CD8-positive, alpha-beta memory T cell (primary cell): ENCODE results near the gene TEX261. TPM values are rescaled to one million over a fixed set of nuclear protein-coding genes. Genes with fewer than 3 reads are reported as not detected.
"Not testable (repeated sequence)": the region's sequence is repeated elsewhere in the genome, so short reads cannot be mapped to it uniquely, and the experiment has no call there.

Source experiments
- CTCF ChIA-PET: fragments of 350-600 bp; sonication (Branson Sonifier 250); formaldehyde crosslinking; loops from one replicate; lab custom pipeline; 2021; ENCODE audit warnings: antibody characterized with exemption; lab: Charles Lee
- POLR2A ChIA-PET: fragments of 350-600 bp; sonication (Branson Sonifier 250); formaldehyde crosslinking; loops from one replicate; lab custom pipeline; 2021; ENCODE audit warnings: antibody characterized with exemption; lab: Charles Lee
- DNase-seq, 5 donors: peaks; one replicate each; pipeline versions ENCODE4 v3.0.0 to v3.0.0-alpha.2; 2020 to 2022; ENCODE audit warnings: mixed read lengths in 1 of 5
- H3K27ac ChIP-seq: one replicate; pipeline ENCODE4 v1.7.0; 2013; ENCODE audit warnings: low read depth, mild to moderate bottlenecking, low read length, moderate library complexity
- H3K27me3 ChIP-seq: 2 replicates; pipeline ENCODE4 v1.7.0; 2013; ENCODE audit warnings: low read length, mild to moderate bottlenecking; ENCODE audit not compliant: insufficient read depth, poor library complexity, severe bottlenecking
- H3K36me3 ChIP-seq: 2 replicates; pipeline ENCODE4 v1.7.0; 2013; ENCODE audit warnings: mild to moderate bottlenecking, low read length, moderate library complexity; ENCODE audit not compliant: insufficient read depth
- H3K4me1 ChIP-seq: 2 replicates; pipeline ENCODE4 v1.7.0; 2013; ENCODE audit warnings: mild to moderate bottlenecking, low read length, moderate library complexity; ENCODE audit not compliant: insufficient read depth
- H3K4me3 ChIP-seq: 2 replicates; pipeline ENCODE4 v1.7.0; 2013; ENCODE audit warnings: mild to moderate bottlenecking, low read length
- H3K9me3 ChIP-seq: 2 replicates; pipeline ENCODE4 v1.7.0; 2013; ENCODE audit warnings: mild to moderate bottlenecking, low read length
- H3K27ac Mint-ChIP-seq, 8 donors: one replicate each; pipeline ENCODE4 v1.8.0; 2020 to 2021; ENCODE audit warnings: mixed read lengths in 8 of 8, mild to moderate bottlenecking in 6 of 8, inconsistent platforms in 3 of 8, moderate library complexity in 3 of 8
- H3K27me3 Mint-ChIP-seq, 2 donors: one replicate each; pipeline ENCODE4 v1.8.0; 2020 to 2021; ENCODE audit warnings: mixed read lengths in 2 of 2, mild to moderate bottlenecking in 1 of 2, moderate library complexity in 1 of 2
- H3K36me3 Mint-ChIP-seq, 3 donors: one replicate each; pipeline ENCODE4 v1.8.0; 2020 to 2021; ENCODE audit warnings: mixed read lengths in 3 of 3, inconsistent platforms in 1 of 3, mild to moderate bottlenecking in 1 of 3
- H3K4me1 Mint-ChIP-seq, 3 donors: one replicate each; pipeline ENCODE4 v1.8.0; 2020 to 2021; ENCODE audit warnings: mixed read lengths in 3 of 3, inconsistent platforms in 1 of 3, mild to moderate bottlenecking in 1 of 3
- H3K4me3 Mint-ChIP-seq, 7 donors: one replicate each; pipeline ENCODE4 v1.8.0; 2020 to 2021; ENCODE audit warnings: mixed read lengths in 7 of 7, mild to moderate bottlenecking in 6 of 7, moderate library complexity in 4 of 7, inconsistent platforms in 2 of 7
- H3K9me3 Mint-ChIP-seq, 5 donors: one replicate each; pipeline ENCODE4 v1.8.0; 2020 to 2022; ENCODE audit warnings: mixed read lengths in 5 of 5, mild to moderate bottlenecking in 3 of 5, moderate library complexity in 2 of 5, inconsistent platforms in 1 of 5
- polyA plus RNA-seq: library from polyadenylated mRNA; unstranded; fragments of 300-500 nt; fragmentation: Illumina TruSeq; gene quantifications from one replicate; pipeline ENCODE4 v1.2.3, GENCODE V29; 2021
- total RNA-seq, 2 experiments: library from RNA; stranded (reverse); gene quantifications; one replicate each; pipeline ENCODE4 v1.2.3, GENCODE V29; 2021

Gene TEX261
- total and polyA plus RNA-seq, 3 experiments from 2014 or later: 35.7 to 96.1 (median 95.4) TPM

DNA sequence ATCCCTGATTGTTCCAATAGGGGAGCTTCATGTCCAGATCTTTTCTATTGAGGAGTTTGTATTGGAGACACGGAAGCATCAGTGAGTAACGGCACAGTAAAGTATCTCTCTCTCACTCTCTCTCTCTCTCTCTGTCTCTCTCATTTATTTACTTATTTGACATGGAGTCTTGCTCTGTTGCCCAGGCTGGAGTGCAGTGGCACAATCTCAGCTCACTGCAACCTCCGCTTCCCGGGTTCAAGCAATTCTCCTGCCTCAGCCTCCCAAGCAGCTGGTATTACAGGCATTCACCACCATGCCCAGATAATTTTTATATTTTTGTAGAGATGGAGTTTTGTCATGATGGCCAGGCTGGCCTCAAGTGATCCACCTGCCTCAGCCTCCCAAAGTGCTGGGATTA lies 4.2 kb upstream of the TEX261 start:
- H3K27ac ChIP-seq, H3K9me3 Mint-ChIP-seq, DNase-seq, H3K36me3 ChIP-seq, H3K4me3 ChIP-seq, H3K27me3 Mint-ChIP-seq, H3K9me3 ChIP-seq, H3K27me3 ChIP-seq, POLR2A ChIA-PET, H3K36me3 Mint-ChIP-seq: not testable (repeated sequence)
- H3K27ac Mint-ChIP-seq: peak overlapping the region in 1 of 8 donors; percentile 12
- CTCF ChIA-PET: interaction anchor here (1.3 to 5.3 kb wide), 2 partner anchors 14 to 34 kb away, joined by 3 to 46 read pairs; no protein-coding TSS in a partner anchor
- peaks cover 15% of the 10 kb centered on the region for H3K4me1 ChIP-seq
- H3K4me3 Mint-ChIP-seq: peak overlapping the region in 1 of 7 donors; percentile 58
- peaks cover 18 to 21% (median 21%) of the 10 kb centered on the region in 3 donors for H3K4me1 Mint-ChIP-seq

DNA sequence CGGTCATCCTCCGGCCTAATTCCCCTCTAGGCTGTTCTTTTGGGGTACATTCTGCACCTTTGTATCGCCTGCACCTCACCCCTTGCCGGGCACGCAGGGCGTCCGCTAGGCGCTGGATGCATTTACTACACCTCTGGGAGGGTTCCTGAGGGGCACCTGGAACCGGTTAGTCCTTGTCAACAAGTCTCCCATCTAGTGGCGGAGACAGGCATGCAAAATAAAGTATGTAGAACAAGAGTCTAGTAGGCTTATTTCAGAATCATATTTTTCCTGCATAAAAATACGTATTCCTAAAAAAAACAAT lies 705 bp upstream of the TEX261 start:
- ChIA-PET CTCF (no interaction called here), POLR2A (no interaction called here)
- Mint-ChIP-seq H3K36me3 (peaks cover 0 to 31% (median 0%) of the 10 kb centered on the region in 3 donors), H3K27me3 (no peaks in the 10 kb centered on the region), H3K9me3 (no peaks in the 10 kb centered on the region), H3K4me1 (peaks cover 27 to 39% (median 31%) of the 10 kb centered on the region in 3 donors), H3K27ac (peak overlapping the region; percentile 70 to 95 (median 86)), H3K4me3 (peak overlapping the region; percentile 93 to 99 (median 95))
- Histone ChIP-seq H3K27ac (peak overlapping the region; percentile 68), H3K4me3 (peak overlapping the region; percentile 98), H3K27me3 (no peaks in the 10 kb centered on the region), H3K36me3 (peaks cover 11% of the 10 kb centered on the region), H3K9me3 (no peaks in the 10 kb centered on the region), H3K4me1 (peaks cover 21% of the 10 kb centered on the region)
- DNase-seq: peak; percentile 39 to 74 (median 50)

DNA sequence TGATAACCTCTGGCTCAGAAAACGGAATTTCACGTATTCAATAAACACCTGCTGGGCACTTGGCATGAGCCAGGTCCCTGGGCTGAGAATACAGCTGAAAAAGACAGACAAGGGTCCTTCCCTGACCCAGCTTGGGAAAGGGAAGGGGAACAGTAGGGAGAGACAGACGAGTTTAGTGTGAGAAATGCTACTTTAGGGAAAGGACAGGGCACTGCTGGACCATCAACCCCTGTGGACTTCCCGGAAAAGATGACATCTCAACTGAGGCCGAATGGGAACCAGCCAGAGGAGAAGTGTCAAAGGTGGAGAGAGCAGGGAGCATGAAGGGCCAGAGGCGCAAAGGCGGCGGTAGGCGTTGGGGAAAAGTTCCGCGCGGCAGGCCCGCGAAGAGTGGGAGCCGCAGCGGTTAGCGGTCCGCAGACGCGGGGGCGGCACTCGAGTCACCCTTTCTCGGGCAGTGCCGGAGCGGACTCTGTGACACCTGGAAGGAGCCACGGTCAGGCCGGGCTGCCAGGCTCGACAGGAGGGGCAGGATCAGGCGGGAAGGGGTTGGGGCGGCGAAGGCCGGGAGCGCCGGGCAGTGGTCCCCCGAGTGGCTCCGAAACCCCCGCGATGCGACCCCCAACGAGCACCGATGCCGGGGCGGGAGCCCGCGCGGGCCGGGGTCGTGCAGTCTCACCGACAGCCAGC lies 519 bp downstream of the TEX261 start:
- H3K27ac Mint-ChIP-seq: peak overlapping the region; percentile 85 to 98 (median 95)
- Histone ChIP-seq H3K4me3 (peak overlapping the region; percentile 52), H3K4me1 (peaks cover 21% of the 10 kb centered on the region), H3K27me3 (no peaks in the 10 kb centered on the region), H3K9me3 (no peaks in the 10 kb centered on the region), H3K27ac (peak overlapping the region; percentile 71), H3K36me3 (peaks cover 20% of the 10 kb centered on the region)
- H3K36me3 Mint-ChIP-seq: peaks cover 0 to 44% (median 0%) of the 10 kb centered on the region in 3 donors
- CTCF ChIA-PET: interaction anchor here (1.6 kb wide), 1 partner anchor 11 kb away, joined by 3 read pairs; no protein-coding TSS in a partner anchor
- H3K4me3 Mint-ChIP-seq: peak overlapping the region; percentile 87 to 98 (median 96)
- H3K27me3 Mint-ChIP-seq: no peaks in the 10 kb centered on the region
- POLR2A ChIA-PET: no interaction called here
- no peaks in the 10 kb centered on the region for H3K9me3 Mint-ChIP-seq
- peaks cover 27 to 38% (median 31%) of the 10 kb centered on the region in 3 donors for H3K4me1 Mint-ChIP-seq
- DNase-seq: peak in 2 of 5 donors; percentile 19 to 27

DNA sequence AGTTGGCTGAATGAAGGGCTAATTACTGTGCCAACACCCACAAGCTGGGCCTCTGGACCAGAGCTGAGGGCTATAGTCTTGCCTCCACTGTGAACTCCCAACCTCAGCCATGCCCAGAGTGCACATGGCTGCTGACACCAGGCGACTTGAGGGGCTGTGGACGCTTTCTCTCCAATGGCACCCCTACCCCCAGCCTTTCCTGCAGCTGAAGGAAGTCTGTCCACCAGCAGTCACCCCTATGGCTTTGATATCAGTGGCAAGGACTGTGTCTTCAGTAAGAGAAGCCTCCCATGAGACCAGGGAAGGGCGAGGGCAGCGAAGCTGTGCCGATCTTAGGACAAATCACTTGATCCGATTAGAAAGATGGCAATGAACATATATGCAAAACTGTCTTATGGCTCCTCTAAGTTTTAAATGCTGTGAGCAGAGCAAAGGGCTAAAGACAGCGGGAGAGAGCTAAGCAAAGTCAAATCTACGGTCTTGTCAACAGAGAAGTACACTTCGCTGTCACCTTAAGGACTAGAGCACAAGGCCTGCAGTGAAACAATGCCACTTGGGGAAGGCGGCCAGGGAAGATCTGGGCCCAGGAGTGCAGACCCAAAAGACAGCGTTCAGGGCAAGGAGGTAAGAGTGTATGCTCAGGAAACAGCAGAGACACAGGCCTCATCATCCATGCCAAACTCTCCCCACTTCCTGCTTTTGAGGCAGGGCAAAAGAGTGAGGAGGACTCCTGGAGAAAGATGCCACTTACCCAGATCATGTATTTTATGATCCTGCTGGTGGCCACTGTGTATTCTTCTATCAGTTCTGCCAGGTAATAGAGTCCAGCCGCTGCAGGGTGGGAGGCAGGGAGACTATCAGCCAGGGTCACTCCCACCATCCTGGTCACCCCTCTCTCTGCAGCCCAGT lies 1.5 kb downstream of the TEX261 start:
- Histone ChIP-seq H3K4me3 (peak overlapping the region; percentile 52), H3K27me3 (no peaks in the 10 kb centered on the region), H3K4me1 (peaks cover 21% of the 10 kb centered on the region), H3K36me3 (peaks cover 29% of the 10 kb centered on the region), H3K27ac (peak overlapping the region; percentile 71), H3K9me3 (no peaks in the 10 kb centered on the region)
- H3K9me3 Mint-ChIP-seq: no peaks in the 10 kb centered on the region
- POLR2A ChIA-PET: no interaction called here
- H3K4me1 Mint-ChIP-seq: peaks cover 29 to 38% (median 36%) of the 10 kb centered on the region in 3 donors
- H3K27me3 Mint-ChIP-seq: no peaks in the 10 kb centered on the region
- peaks cover 0 to 53% (median 3%) of the 10 kb centered on the region in 3 donors for H3K36me3 Mint-ChIP-seq
- H3K4me3 Mint-ChIP-seq: peak overlapping the region; percentile 87 to 98 (median 96)
- CTCF ChIA-PET: interaction anchor here (1.5 to 1.6 kb wide), 2 partner anchors 8 to 10 kb away, joined by 3 to 8 read pairs; no protein-coding TSS in a partner anchor
- H3K27ac Mint-ChIP-seq: peak overlapping the region; percentile 85 to 98 (median 95)
- no peak for DNase-seq

DNA sequence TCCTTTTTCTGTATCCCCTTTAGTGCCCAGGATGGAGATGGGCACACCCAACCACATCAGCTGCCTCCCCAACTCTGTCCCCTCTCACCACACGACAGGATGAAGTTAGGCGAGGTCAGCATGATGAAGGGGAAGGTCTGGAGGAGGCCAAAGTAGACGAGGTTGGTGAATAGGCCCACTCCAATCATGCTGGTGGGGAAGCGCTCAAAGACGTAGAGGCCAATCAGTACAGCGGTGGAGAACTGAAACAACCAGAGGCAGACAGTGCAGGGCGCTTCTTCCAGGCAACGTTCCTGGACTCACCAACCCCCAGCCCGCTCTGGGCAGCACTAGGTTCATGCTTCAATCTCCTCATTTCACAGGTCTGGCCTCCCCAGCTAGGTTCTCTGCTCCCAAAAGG lies 2.9 kb downstream of the TEX261 start:
- ChIA-PET POLR2A (no interaction called here), CTCF (no interaction called here)
- Histone ChIP-seq H3K9me3 (no peaks in the 10 kb centered on the region), H3K27ac (no peak overlapping the region), H3K36me3 (peaks cover 29% of the 10 kb centered on the region), H3K27me3 (no peaks in the 10 kb centered on the region), H3K4me3 (no peak overlapping the region), H3K4me1 (peaks cover 21% of the 10 kb centered on the region)
- Mint-ChIP-seq H3K27me3 (no peaks in the 10 kb centered on the region), H3K9me3 (no peaks in the 10 kb centered on the region), H3K36me3 (peaks cover 3 to 68% (median 3%) of the 10 kb centered on the region in 3 donors), H3K27ac (peak overlapping the region in 3 of 8 donors; percentile 29 to 68 (median 51)), H3K4me3 (peak overlapping the region in 3 of 7 donors; percentile 10 to 65 (median 34)), H3K4me1 (peaks cover 30 to 38% (median 36%) of the 10 kb centered on the region in 3 donors)
- no peak for DNase-seq

DNA sequence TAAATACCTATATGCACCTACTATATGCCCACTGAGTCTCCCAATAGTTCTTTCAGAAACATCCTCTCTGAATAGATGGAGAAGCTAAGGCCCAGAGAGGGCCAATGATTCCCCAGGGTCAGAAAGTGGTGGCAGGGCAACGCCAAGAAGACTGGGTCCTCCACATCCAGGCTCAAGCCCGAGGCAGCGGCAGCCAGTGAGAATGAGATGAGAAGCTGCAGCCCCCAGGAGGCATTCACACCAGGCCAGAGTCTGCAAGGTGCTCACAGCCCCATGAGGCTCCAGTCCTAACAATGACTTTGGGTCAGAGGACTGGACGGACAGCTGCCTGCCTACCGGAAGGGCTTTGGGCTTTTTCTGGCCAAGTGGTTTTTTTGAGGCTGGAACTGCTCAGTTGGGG lies 3.5 kb downstream of the TEX261 start:
- peak overlapping the region in 2 of 8 donors; percentile 75 to 79 for H3K27ac Mint-ChIP-seq
- peak overlapping the region in 2 of 7 donors; percentile 38 to 81 for H3K4me3 Mint-ChIP-seq
- POLR2A ChIA-PET: no interaction called here
- CTCF ChIA-PET: interaction anchor here (0.7 kb wide), 1 partner anchor 10 kb away, joined by 3 read pairs; no protein-coding TSS in a partner anchor
- H3K27me3 ChIP-seq: no peaks in the 10 kb centered on the region
- no peak for DNase-seq
- H3K4me3 ChIP-seq: no peak overlapping the region
- H3K4me1 ChIP-seq: peaks cover 21% of the 10 kb centered on the region
- H3K27me3 Mint-ChIP-seq: no peaks in the 10 kb centered on the region
- no peak overlapping the region for H3K27ac ChIP-seq
- no peaks in the 10 kb centered on the region for H3K9me3 ChIP-seq
- peaks cover 31% of the 10 kb centered on the region for H3K36me3 ChIP-seq
- peaks cover 3 to 74% (median 7%) of the 10 kb centered on the region in 3 donors for H3K36me3 Mint-ChIP-seq
- peaks cover 36 to 42% (median 41%) of the 10 kb centered on the region in 3 donors for H3K4me1 Mint-ChIP-seq
- H3K9me3 Mint-ChIP-seq: no peaks in the 10 kb centered on the region

DNA sequence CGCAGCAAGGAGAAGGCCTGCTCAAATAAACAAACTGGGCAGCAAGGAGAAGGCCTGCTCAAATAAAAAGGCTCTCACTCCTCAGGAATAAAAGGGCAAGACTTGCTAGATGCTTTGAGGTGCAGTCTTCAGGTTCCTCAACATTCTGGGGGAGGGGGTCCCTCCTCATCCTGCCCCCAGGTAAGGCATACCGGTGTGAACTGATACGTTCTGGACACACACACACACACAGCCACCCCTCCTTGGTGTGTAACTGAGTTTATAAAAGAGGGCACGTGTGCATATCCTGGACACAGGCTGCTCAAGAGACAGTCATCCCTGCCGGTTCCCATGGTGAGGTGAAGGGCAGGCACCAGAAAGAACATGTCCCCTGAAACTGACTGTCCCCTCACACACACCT lies 4.5 kb downstream of the TEX261 start:
- H3K36me3 ChIP-seq: peaks cover 36% of the 10 kb centered on the region
- H3K27ac Mint-ChIP-seq: peak overlapping the region in 1 of 8 donors; percentile 79

More for the DNA sequence above, 4.5 kb downstream of the TEX261 start:
- Histone ChIP-seq H3K9me3 (no peaks in the 10 kb centered on the region), H3K27ac (no peak overlapping the region), H3K4me1 (peaks cover 15% of the 10 kb centered on the region), H3K27me3 (no peaks in the 10 kb centered on the region), H3K4me3 (no peak overlapping the region)
- H3K9me3 Mint-ChIP-seq: no peaks in the 10 kb centered on the region
- H3K4me3 Mint-ChIP-seq: peak overlapping the region in 1 of 7 donors; percentile 81
- H3K4me1 Mint-ChIP-seq: peaks cover 35 to 40% (median 37%) of the 10 kb centered on the region in 3 donors
- ChIA-PET POLR2A (no interaction called here), CTCF (interaction anchor here (1.2 kb wide), 1 partner anchor 42 kb away, joined by 4 read pairs; no protein-coding TSS in a partner anchor)
- no peak for DNase-seq
- no peaks in the 10 kb centered on the region for H3K27me3 Mint-ChIP-seq
- H3K36me3 Mint-ChIP-seq: peaks cover 3 to 76% (median 10%) of the 10 kb centered on the region in 3 donors
